GOT3 (cell line): ENCODE data around the gene MCAM.

Experiments used
- DNase-seq: peaks from one replicate; lab custom pipeline; 2025; ENCODE audit warnings: mixed read lengths; lab: John Stamatoyannopoulos, UW

Gene MCAM

DNA sequence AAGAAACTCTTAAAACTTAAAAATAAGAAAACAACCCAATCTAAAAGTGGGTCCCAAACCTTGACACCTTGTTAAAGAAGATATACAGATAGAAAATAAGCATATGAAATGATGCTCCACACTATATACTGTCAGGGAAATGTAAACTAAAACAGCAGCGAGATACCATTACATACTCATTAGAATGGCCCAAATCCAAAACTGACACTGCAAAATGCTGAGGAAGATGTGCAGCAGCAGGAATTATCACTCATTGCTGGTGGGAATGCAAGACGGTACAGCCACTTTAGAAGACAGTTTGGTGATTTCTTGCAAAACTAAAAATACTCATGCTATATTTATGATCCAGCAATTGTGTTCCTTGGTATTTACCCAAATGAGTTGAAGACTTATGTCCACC is 12.4 kb upstream of the MCAM start:
- DNase-seq: no peak

DNA sequence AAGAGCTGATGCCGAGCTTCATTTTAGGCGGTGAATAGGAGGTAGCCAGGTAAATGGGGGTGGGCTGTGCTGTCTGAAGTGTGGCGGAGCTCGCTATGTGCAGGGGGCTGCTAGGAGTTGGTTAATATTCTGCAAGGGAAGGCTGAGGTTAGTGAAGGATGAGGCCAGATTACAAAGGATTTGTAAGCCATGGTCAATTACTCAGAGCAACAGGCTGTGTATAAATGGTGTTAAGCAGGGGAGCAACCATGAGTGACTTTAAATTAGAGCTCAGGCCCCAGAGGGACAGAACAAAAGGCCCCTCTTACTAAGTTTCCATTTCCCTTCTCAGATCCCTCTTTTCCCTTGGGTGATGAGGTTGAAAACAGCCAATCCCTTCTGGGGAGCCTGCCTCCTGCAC is 7.3 kb upstream of the MCAM start:
- DNase-seq: no peak

DNA sequence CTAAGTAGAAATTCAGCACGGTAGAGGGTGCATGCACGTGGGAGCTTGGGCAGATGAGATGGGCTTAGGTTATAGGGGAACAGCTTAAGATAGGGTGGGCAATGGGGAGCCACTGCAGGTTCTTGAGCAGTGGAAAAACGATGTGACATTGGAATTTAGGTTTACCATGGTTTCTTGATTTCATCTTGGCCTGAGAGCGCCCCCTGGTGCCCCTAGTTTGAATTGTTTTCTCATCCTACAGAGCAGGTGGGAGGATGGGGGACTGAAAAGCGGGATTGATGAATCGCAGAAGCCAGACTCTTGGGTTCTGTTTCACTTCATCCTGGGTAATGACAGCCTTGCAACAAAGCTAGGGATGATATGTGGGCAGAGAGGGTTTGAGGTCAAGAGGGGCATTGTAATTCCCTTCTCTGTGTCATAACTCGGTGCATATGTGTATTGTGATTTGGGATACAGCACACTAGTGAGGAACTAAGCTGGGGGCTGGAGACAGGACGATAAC is 6.7 kb upstream of the MCAM start:
- no peak for DNase-seq

DNA sequence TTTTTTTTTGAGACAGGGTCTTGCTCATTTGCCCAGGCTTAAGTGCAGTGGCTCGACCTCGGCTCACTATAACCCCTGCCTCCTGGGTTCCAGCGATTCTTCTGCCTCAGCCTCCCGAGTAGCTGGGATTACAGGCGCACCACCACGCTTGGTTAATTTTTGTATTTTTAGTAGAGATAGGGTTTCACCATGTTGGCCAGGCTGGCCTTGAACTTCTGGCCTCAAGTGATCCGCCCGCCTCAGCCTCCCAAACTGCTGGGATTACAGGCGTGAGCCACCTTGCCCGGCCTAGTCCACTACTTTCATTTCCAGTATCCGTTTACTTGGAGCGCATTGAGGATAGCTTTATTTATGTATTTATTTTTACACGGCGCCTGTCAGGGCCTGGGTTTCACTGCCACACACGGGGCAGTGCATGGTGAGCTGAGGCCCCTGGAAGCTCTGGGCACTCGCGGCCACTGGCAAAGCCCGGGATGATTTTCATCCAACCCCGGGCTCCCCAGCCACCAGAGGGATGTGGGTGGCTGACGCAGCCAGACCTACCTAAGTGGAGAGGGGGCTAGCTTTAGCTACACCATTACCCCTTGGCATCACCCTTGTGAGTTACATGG is 6.1 kb upstream of the MCAM start:
- no peak for DNase-seq

DNA sequence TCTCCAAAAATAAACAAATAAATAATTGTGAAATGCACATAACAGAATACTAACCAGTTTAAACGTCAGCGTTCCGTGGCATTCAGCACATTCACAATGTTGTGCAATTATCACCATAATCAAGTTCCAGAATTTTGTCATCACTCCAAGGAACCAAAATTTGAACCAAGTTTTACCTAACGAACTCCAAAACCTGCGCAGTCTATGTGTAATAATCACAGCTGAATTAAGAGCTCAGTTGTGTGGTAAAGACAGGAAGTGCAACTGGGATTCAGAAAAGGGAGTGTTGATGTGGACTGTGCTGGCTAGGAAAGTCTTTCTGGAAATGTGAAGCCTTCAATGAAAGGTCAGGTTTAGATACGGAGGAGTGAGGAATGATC is 5.4 kb upstream of the MCAM start:
- DNase-seq: no peak

DNA sequence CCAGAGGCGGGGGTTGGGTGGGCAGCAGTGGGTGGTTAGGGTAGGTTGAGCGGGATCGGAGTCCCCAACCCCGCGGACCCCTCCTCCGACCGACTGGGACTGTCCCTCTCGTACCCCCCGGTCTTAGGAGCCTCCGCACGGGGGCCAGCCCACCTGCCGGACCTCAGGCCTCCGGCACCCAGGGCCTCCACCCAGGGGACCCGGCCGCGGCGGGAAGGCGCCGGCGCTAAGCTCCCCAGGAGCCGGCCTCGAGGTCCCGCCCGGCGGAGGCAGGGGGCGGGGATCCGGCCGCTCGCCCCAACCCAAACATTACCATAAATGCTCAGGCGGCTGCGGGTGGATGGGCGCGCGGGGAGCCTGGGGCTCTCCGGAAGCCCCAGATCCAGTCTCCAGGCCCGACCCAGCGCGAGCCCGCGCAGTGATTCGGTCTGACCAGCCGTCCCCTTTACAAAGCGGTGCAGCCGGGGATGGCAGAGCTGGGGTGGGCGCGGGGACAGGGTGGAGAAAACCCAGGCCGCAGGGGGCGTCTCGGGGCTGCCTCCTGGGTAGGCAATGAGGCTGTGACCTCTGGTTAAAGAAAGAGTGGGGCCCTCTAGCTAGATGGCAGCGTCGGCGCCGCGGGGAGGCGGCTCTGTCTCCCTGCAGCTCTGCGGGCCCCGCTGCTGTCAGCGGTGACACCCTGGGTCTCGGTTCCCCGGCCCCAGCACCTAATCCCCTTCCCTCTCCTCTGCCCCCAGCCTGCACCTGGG is 4.0 kb upstream of the MCAM start:
- no peak for DNase-seq

DNA sequence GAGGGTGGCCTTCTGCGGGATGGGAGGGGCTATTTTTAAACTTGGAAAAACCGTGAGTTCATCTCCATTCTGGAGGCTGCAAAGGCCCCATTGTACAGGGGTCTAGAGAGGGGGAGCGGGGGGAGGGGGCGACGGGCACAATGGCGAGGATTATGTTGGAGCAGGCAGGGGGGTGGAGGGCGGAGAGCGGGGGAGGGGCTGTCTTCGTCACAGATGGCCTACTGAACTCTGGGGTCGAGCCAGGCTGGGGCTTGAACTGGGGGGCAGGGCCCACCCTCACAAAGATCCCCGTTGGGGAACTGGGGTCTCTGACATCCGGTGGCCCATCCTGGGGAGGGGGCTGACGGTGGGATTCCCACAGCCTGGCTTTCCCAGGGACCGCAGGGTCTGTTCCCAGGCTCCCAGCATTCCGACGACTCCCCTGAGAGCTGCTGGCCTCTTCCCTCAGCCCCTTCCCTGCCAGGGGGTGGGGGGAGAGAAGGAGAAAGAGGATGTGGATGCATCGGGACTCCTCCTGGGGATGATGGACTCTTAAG is 3.4 kb upstream of the MCAM start:
- no peak for DNase-seq

DNA sequence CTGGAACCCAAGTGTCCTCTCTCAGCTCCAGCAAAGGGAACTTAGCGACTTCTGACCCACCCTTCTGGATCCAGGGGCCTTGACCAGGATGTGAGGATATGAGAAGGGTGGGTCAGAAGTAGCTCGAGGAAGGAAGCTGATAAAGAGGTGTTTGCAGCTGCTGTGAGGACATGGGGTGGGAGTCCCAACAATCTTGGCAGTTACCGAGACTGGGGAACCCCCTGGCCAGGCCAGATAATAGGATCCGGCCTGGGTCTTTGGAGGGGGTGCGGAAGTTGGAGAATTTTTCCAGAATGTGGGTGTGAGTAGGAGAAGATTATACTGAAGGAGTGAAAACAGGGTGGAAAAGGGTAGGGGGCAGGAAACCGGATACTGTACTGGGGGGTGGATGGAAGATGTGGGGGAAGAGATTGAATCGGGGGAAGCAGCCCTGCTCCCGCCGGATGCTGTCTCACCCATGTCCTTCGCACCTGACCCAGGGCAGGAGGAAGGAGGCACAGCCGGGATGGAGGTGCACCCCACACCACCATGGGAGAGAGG is 2.8 kb upstream of the MCAM start:
- no peak for DNase-seq

DNA sequence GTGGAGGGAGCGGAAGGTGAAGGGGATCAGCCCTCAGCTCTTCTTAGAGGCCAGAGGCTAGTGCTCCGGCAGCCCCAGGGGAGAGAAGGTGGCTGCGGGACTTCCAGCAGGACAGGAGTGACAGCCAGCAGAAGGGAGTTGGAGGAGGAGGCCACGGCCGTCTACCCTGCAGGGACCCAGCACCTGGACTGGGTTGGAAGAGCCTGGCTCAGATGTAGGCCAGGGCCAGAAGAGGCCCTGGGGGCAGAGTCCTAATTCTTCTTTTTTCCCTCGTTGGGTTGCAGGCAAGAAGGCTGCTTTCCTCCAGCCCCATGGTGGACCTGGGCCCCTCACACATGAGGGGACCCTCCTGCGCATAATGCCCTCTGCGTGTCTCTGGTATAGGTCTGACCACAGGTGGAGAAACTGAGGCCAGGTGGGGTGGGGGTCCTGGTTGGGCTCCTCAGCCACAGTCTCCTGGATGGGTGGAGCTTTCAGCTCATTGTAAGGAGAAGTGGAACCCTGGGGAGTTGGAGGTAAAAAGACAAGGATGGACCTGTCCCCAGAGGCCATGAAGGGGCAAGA is 2.3 kb upstream of the MCAM start:
- DNase-seq: no peak

DNA sequence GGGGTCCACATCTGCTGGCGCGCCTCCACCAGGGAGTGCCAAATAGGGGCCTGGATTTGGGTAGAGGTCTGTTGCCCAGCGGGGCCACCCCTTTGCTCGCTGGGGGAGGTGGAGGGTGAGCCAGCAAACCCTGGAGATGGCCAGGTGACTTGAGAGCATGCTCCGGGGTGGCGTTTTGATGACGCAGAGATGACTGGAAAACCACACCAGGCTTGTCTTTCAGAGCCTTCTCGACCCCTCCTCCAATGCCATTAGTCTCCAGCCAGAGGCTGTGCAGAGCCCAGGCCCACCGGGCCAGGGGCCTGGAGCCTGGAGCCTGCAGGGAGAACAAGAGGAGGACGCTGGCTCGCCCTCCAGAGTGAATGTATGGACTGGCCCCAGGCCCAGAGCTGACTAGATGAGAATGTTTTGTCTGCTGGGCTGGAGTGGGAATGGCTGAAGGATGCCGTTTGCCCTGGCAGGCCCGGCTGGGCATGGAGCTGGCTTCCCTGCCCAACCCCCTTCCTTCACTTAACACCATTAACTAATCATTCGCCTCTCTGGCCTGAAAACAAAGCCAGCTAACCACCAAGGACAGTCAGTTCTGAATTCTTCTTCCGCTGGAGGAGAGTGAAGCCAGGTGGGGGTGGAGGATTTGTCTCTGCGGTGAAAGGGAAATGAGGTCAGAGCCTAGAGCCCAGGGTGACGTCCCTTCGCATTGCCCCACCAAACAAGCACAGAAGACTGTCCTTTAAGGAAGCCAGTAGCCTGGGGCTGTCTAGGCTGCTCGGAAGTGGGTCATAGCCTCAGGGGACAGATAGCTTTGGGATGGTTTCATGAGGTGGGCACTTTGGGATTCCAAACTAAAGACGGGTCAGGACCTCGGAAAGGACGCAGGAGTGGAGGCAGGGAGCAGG is 1.6 kb upstream of the MCAM start:
- DNase-seq: no peak

DNA sequence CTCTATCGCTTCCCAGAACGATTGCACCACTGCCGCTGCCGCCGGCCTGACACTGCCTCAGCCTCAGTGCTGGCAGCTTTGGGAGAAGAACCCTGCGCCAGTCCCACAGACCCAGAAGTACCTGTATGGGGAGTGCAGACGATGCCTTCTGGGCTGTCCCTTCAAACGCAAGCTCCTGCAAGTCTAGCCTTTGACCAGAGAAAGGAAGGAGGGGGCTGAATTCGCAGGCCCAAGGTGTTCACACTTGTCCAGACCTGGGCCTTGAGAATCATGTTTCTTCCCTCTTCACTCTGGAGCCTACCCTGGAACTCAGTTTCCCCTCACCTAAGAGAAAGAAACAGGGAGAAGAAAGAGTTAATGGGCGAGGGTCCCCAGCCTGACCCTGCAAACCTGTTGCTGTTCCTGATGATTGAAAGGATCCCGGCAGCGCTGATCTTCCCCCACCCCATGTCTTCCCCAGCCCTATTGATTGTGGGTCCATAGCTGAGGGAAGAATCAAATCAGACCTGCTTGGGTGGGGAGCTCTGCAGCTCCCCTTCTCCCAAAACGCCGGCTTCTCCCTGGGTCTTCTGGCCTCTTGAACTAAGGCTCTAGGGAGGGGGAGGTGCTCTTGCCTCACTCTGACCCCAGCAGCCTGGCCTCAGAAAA is 786 bp upstream of the MCAM start:
- no peak for DNase-seq

DNA sequence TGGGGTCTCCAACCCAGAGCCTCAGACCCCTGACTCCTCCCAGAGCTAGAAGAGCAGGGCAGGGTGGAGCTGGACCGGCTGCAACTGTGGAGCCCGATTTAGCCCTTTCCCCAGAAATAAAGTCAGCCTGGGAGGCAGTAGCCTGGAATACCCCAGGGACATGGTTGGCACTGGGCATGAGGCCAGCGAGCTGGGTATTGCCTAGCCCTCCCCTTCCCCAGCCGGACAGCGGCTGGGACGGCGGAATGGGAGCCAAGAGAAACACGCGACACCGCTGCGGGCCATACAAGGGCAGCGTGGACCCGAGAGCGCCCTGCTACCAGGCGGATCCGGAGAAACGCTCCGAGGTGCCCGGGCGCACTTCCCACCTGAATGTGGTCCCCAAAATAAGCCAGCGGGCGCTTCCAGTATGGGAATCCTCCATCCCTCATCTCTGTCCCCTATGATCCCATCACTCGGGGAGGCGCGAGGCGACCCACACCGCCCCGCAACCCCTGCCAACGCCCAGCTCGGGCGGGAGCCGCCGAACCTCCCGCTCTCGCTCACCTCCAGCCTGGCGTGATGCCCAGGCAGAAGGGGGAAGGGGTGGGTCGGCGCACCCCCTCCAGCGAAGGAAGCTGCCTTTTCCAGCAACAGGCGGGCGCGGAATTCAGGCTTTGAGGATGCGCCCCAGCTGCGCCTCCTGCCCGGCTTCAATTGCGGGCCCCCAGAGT is 758 bp downstream of the MCAM start:
- no peak for DNase-seq

DNA sequence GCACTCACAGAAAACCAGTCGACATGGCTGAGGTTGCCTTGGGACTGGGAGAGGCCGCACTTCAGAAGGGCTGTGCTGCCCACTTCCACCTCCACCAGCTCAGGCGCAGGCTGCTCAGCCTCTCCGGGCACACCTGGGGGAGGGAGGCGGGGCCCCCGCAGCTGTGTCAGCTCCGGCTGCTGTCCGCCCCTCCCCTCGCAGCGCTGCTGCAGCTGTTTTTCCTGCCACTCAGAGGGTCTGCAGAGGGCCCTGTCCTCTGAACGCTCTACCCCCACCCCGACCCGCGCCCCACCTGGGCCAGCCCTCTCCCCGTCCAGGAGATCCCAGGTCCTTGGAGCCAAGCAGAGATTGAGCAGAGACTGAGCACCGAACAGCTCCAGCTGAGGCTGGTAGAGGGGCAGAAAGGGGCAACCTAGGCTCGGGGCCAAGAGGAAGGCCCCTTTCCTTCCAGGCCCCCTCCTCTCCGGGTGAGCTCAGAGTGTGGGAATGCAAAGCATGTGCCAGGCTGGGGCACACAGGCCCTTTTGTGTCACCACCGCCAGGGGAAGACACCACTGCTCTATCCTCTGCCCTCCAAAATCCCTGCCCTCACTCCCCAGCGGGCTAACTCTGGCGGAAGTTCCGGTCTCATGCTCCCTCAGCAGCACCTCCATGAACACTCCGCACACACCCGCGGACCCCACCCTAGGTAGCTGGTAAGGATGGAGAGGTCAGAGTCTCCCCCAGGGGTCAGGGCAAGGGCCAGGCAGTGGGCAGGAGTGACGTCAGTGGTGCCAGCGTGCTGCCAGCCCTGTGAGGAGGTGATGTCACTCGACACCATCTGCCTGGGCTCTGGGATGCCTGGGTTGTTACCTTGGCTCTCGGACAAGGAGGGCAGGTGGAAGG is 1.6 kb downstream of the MCAM start:
- DNase-seq: no peak

DNA sequence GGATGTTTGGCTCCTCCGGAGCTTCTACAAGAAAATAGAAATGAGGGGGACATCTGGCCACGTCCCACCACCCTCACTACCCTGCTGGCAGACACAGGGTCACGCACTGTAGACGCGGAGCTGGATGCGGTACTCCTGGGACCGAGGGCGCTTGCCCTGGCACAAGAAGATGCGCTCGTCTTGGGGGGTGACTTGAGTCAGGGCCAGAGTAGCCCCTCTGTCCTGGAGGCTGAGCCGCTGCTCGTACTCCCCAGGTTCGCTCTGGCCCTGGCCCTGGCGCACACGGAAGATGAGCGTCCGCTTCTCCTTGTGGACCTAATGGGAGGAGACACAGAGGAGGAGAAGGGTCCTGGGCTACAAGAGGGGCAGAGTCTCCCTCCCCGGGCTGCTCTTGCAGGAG is 2.2 kb downstream of the MCAM start:
- no peak for DNase-seq

DNA sequence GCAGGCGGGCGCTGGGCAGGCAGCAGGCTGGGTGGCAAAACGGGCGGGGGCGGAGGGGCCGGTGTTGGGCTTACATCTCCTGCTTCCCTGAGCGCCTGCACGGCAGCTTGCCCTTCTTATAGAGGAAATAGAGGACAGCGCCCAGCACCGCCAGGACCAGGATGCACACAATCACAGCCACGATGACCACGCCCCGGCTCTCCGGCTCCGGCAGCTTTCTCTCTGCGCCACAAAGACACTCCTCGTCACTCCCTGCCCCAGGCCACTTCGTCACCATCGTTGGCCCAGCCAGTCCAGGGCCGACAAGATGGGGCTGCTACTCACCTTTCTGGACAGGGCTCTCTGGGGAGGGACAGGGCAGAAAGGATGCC is 6.3 kb downstream of the MCAM start:
- DNase-seq: no peak

DNA sequence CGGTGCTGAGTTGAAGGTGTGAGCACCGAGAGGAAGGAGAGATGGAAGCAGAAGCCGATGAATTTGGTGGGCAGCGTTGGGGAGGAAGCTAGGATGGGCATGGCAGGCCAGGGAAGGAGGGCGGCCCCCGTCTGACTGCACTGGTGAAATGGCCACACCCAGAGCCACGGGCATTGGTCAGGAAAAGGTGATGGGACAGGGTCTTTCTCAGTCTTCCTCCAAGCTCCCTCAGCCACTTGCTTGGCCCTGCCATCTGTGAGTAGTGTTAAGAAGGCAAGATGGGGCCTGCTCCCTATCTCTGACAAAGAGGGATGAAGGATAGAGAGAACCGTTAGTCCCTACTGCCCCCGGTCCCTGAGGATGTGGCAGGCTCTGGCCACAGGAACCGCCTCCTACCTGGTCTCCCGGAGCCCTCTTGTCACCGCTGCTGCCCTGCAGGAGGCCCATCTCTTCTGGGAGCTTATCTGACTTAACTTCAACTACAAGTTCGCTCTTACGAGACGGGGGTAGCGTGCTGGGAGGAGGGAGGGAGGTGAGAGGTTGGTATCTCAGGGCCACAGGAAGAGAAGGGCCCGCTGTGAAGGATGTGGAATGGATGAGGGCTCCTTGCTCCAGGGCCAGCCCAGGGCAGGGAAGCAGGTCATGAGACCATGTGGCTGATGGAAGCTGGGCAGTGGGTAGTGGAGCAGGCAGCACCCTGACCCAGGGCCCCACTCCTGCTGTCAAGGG is 6.8 kb downstream of the MCAM start:
- DNase-seq: no peak

DNA sequence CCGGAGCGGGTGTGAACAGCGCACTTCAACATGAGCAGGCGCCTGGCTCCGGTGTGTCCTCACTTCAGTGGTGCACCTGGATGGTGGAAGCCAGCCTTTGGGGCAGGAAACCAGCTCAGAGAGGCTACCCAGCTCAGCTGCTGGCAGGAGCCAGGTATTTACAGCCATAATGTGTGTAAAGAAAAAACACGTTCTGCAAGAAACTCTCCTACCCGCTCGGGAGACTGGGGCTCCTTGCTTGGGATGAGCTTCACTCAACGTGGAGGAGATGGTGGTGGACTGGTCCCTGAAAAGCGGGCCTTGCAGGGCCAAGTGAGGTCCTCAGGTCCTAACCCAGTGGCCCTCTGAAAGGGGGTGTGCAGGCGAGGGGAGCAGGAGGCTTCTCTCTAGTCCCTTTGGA is 7.5 kb downstream of the MCAM start:
- DNase-seq: no peak

DNA sequence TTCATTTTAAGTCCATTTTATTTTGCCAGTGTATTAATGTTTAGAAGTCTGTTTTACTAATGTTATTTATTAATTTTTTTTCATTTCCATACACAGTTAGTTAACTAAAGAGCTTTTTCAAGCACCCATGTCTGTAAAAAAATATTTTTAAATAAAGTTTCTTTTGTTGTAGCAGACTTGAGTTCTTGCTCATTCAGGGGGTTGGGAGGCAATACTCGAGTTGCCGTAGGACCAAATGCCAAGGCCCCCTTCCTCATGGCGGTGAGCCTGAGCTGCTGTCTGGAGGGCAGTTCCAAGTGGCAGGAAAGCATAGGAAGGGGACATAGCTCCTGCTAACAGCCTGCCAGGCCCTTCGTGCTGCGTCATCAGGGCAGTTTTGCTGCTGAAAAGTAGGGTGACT is 9.0 kb downstream of the MCAM start:
- DNase-seq: no peak

DNA sequence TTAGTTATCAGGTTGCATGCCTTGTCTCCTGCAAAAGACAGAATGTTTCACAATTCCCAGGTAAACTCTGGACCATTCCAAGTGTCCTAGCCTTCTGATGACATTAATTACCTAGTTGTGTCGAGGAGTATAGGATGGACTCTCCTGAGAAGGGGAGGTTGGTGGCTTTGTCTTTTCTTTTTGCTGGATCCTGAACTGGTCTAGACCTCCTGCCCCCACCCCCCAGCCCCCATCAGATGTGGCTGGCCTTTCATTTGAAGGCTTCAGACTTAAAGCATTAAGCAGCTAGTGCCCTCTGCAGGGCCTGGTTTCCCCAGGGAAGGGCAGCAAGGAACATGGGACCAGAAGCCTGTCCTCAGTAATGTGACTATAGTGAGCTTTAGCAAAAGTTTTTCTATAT is 9.7 kb downstream of the MCAM start:
- DNase-seq: no peak
